Uterus (tissue), 2 donors: ENCODE results near the gene SLC17A9.

Experiments
- POLR2A ChIP-seq, 2 donors: fragments of 450-650 bp; IDR thresholded peaks; one replicate each; pipeline ENCODE4 v1.6.1; 2016; ENCODE audit warnings: antibody characterized with exemption in 2 of 2, mild to moderate bottlenecking in 1 of 2, moderate library complexity in 1 of 2
- TF ChIP-seq, protein P1 (sequence below), 4 experiments: fragments of 200-600 bp in 2 of 4; fragments of 450-650 bp in 2 of 4; sonication (generic) in 2 of 4; IDR thresholded peaks; one replicate each; pipeline ENCODE4 v1.5.1; 2016 to 2019; ENCODE audit warnings: antibody characterized with exemption in 4 of 4, mild to moderate bottlenecking in 2 of 4, moderate library complexity in 1 of 4

- TF ChIP-seq, protein P1, sequence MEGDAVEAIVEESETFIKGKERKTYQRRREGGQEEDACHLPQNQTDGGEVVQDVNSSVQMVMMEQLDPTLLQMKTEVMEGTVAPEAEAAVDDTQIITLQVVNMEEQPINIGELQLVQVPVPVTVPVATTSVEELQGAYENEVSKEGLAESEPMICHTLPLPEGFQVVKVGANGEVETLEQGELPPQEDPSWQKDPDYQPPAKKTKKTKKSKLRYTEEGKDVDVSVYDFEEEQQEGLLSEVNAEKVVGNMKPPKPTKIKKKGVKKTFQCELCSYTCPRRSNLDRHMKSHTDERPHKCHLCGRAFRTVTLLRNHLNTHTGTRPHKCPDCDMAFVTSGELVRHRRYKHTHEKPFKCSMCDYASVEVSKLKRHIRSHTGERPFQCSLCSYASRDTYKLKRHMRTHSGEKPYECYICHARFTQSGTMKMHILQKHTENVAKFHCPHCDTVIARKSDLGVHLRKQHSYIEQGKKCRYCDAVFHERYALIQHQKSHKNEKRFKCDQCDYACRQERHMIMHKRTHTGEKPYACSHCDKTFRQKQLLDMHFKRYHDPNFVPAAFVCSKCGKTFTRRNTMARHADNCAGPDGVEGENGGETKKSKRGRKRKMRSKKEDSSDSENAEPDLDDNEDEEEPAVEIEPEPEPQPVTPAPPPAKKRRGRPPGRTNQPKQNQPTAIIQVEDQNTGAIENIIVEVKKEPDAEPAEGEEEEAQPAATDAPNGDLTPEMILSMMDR (IDR thresholded peaks at IDR 0.05) = no peak
- no peak for TF ChIP-seq POLR2A (IDR thresholded peaks at IDR 0.05)
These were observed 64.7 kb downstream of the SLC17A9 start for GRCh38 chr20:63017076-63017825.
